GM18873 (cell line): ENCODE results near the gene CORO1C.
"Not testable (repeated sequence)": the region's sequence is repeated elsewhere in the genome, so short reads cannot be mapped to it uniquely, and the experiment has no call there.

Experiments used
- ATAC-seq: cut with Tn5 transposase; IDR thresholded peaks from one replicate; pipeline ENCODE4 v1.9.1; 2021; ENCODE audit warnings: mild to moderate bottlenecking, moderate library complexity, moderate number of reproducible peaks; ENCODE audit not compliant: unreplicated experiment, low FRiP score

CORO1C gene

GRCh38 chr12:108654622-108655021 lies 76.7 kb downstream of the CORO1C start:
- not testable (repeated sequence) for ATAC-seq

- ATAC-seq = no peak
Measured at GRCh38 chr12:108653922-108654321, 77.4 kb downstream of the CORO1C start.

- ATAC-seq = no peak
Measured at GRCh38 chr12:108653082-108653516, 78.2 kb downstream of the CORO1C start.

- no peak for ATAC-seq
Measured at GRCh38 chr12:108650083-108650482, 81.2 kb downstream of the CORO1C start.

GRCh38 chr12:108649669-108650068 lies 81.6 kb downstream of the CORO1C start:
- no peak for ATAC-seq

- ATAC-seq = no peak
Measured at GRCh38 chr12:108649126-108649525, 82.2 kb downstream of the CORO1C start.

- no peak for ATAC-seq
Measured at GRCh38 chr12:108648371-108648770, 82.9 kb downstream of the CORO1C start.

GRCh38 chr12:108647585-108648287 lies 83.6 kb downstream of the CORO1C start:
- ATAC-seq = no peak

GRCh38 chr12:108646600-108647579 lies 84.4 kb downstream of the CORO1C start:
- ATAC-seq = no peak

GRCh38 chr12:108645686-108646599 lies 85.4 kb downstream of the CORO1C start:
- ATAC-seq = no peak

GRCh38 chr12:108644811-108645120 lies 86.6 kb downstream of the CORO1C start:
- ATAC-seq = no peak

GRCh38 chr12:108643941-108644810 lies 87.1 kb downstream of the CORO1C start:
- ATAC-seq = no peak

- ATAC-seq = no peak
Measured at GRCh38 chr12:108642899-108643654, 88.2 kb downstream of the CORO1C start.

- ATAC-seq = no peak
Measured at GRCh38 chr12:108642269-108642870, 88.9 kb downstream of the CORO1C start.

GRCh38 chr12:108641446-108642268 lies 89.7 kb downstream of the CORO1C start:
- ATAC-seq = no peak

- no peak for ATAC-seq
Measured at GRCh38 chr12:108640802-108641445, 90.4 kb downstream of the CORO1C start.
